Measurements from ENCODE around the gene SLBP. TPM values are rescaled to one million over a fixed set of nuclear protein-coding genes. Genes with fewer than 3 reads are reported as not detected.

SLBP gene
- total RNA-seq, 1 donor from 2014 or later, result 40.2 TPM

GRCh38 chr4:1678244-1678643 lies 33.9 kb downstream of the SLBP start:
- TF ChIP-seq, protein P1, sequence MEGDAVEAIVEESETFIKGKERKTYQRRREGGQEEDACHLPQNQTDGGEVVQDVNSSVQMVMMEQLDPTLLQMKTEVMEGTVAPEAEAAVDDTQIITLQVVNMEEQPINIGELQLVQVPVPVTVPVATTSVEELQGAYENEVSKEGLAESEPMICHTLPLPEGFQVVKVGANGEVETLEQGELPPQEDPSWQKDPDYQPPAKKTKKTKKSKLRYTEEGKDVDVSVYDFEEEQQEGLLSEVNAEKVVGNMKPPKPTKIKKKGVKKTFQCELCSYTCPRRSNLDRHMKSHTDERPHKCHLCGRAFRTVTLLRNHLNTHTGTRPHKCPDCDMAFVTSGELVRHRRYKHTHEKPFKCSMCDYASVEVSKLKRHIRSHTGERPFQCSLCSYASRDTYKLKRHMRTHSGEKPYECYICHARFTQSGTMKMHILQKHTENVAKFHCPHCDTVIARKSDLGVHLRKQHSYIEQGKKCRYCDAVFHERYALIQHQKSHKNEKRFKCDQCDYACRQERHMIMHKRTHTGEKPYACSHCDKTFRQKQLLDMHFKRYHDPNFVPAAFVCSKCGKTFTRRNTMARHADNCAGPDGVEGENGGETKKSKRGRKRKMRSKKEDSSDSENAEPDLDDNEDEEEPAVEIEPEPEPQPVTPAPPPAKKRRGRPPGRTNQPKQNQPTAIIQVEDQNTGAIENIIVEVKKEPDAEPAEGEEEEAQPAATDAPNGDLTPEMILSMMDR (conservative IDR thresholded peaks at IDR 0.05), result no peak
- no peak overlapping the region for H3K4me3 Mint-ChIP-seq
- H3K4me1 Mint-ChIP-seq (ENCODE audit: unreplicated experiment), result peaks cover 21% of the 10 kb centered on the region
- no peak for DNase-seq (ENCODE audit: extremely low spot score, unreplicated experiment)
- no peaks in the 10 kb centered on the region for H3K9me3 Mint-ChIP-seq
- peaks cover 18% of the 10 kb centered on the region for H3K27me3 Mint-ChIP-seq
- no peak overlapping the region for H3K27ac Mint-ChIP-seq
- H3K36me3 Mint-ChIP-seq, result no peaks in the 10 kb centered on the region

GRCh38 chr4:1676605-1677525 lies 35.3 kb downstream of the SLBP start:
- TF ChIP-seq, protein P1 (conservative IDR thresholded peaks at IDR 0.05), result no peak
- H3K27ac Mint-ChIP-seq, result no peak overlapping the region
- H3K9me3 Mint-ChIP-seq, result no peaks in the 10 kb centered on the region
- peaks cover 18% of the 10 kb centered on the region for H3K4me1 Mint-ChIP-seq (ENCODE audit: unreplicated experiment)
- H3K4me3 Mint-ChIP-seq, result no peak overlapping the region
- DNase-seq (ENCODE audit: extremely low spot score, unreplicated experiment), result no peak
- H3K36me3 Mint-ChIP-seq, result no peaks in the 10 kb centered on the region
- H3K27me3 Mint-ChIP-seq, result peaks cover 11% of the 10 kb centered on the region

- no peaks in the 10 kb centered on the region for H3K9me3 Mint-ChIP-seq
- H3K36me3 Mint-ChIP-seq, result no peaks in the 10 kb centered on the region
- peaks cover 16% of the 10 kb centered on the region for H3K4me1 Mint-ChIP-seq (ENCODE audit: unreplicated experiment)
- no peak overlapping the region for H3K27ac Mint-ChIP-seq
- no peak for DNase-seq (ENCODE audit: extremely low spot score, unreplicated experiment)
- TF ChIP-seq, protein P1 (conservative IDR thresholded peaks at IDR 0.05), result no peak
- peaks cover 11% of the 10 kb centered on the region for H3K27me3 Mint-ChIP-seq
- H3K4me3 Mint-ChIP-seq, result no peak overlapping the region
Measured at GRCh38 chr4:1675802-1676137, 36.3 kb downstream of the SLBP start.

GRCh38 chr4:1675136-1675801 lies 36.9 kb downstream of the SLBP start:
- TF ChIP-seq, protein P1 (conservative IDR thresholded peaks at IDR 0.05), result no peak
- no peak for DNase-seq (ENCODE audit: extremely low spot score, unreplicated experiment)
- Mint-ChIP-seq H3K36me3 (no peaks in the 10 kb centered on the region), H3K27me3 (peaks cover 6% of the 10 kb centered on the region), H3K27ac (no peak overlapping the region), H3K4me1 (ENCODE audit: unreplicated experiment) (peaks cover 11% of the 10 kb centered on the region), H3K4me3 (no peak overlapping the region), H3K9me3 (no peaks in the 10 kb centered on the region)

- TF ChIP-seq, protein P1 (conservative IDR thresholded peaks at IDR 0.05), result no peak
- Mint-ChIP-seq H3K4me1 (ENCODE audit: unreplicated experiment) (peaks cover 10% of the 10 kb centered on the region), H3K4me3 (no peak overlapping the region), H3K9me3 (no peaks in the 10 kb centered on the region), H3K36me3 (no peaks in the 10 kb centered on the region), H3K27ac (no peak overlapping the region), H3K27me3 (peaks cover 6% of the 10 kb centered on the region)
- DNase-seq (ENCODE audit: extremely low spot score, unreplicated experiment), result no peak
Measured at GRCh38 chr4:1674682-1675081, 37.4 kb downstream of the SLBP start.
